ENCODE results near the gene GNAS-AS1.

GNAS-AS1 gene

DNA sequence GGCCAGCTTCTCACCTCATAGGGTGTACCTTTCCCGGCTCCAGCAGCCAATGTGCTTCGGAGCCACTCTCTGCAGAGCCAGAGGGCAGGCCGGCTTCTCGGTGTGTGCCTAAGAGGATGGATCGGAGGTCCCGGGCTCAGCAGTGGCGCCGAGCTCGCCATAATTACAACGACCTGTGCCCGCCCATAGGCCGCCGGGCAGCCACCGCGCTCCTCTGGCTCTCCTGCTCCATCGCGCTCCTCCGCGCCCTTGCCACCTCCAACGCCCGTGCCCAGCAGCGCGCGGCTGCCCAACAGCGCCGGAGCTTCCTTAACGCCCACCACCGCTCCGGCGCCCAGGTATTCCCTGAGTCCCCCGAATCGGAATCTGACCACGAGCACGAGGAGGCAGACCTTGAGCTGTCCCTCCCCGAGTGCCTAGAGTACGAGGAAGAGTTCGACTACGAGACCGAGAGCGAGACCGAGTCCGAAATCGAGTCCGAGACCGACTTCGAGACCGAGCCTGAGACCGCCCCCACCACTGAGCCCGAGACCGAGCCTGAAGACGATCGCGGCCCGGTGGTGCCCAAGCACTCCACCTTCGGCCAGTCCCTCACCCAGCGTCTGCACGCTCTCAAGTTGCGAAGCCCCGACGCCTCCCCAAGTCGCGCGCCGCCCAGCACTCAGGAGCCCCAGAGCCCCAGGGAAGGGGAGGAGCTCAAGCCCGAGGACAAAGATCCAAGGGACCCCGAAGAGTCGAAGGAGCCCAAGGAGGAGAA, 10.5 kb downstream of the GNAS-AS1 start:
- H3K27ac ChIP-seq, result no peak overlapping the region
- TF ChIP-seq ZFX (IDR thresholded peaks at IDR 0.05; ENCODE audit: borderline replicate concordance), result no peak
- TF ChIP-seq, protein P1, sequence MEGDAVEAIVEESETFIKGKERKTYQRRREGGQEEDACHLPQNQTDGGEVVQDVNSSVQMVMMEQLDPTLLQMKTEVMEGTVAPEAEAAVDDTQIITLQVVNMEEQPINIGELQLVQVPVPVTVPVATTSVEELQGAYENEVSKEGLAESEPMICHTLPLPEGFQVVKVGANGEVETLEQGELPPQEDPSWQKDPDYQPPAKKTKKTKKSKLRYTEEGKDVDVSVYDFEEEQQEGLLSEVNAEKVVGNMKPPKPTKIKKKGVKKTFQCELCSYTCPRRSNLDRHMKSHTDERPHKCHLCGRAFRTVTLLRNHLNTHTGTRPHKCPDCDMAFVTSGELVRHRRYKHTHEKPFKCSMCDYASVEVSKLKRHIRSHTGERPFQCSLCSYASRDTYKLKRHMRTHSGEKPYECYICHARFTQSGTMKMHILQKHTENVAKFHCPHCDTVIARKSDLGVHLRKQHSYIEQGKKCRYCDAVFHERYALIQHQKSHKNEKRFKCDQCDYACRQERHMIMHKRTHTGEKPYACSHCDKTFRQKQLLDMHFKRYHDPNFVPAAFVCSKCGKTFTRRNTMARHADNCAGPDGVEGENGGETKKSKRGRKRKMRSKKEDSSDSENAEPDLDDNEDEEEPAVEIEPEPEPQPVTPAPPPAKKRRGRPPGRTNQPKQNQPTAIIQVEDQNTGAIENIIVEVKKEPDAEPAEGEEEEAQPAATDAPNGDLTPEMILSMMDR (IDR thresholded peaks at IDR 0.05), result no peak

DNA sequence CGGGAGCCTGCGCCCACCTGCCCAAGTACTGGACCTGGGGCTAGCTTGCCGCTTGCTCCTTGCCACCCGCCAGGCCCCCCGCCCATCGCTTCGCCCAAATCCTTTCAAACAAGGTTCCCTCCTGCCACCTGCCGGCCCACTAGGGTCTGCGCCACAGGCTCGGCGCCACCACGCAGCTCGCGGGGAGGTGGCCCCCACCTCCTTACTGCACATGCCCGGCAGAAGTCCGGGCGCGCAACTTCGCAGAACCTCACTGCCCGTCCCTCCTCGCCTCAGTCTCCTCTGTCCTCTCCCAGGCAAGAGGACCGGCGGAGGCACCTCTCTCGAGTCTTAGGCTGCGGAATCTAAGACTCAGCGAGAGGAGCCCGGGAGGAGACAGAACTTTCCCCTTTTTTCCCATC, 11.2 kb downstream of the GNAS-AS1 start:
- no peak overlapping the region for H3K27ac ChIP-seq
- TF ChIP-seq, protein P1 (IDR thresholded peaks at IDR 0.05), result peak; percentile 75
- TF ChIP-seq ZFX (IDR thresholded peaks at IDR 0.05; ENCODE audit: borderline replicate concordance), result no peak

DNA sequence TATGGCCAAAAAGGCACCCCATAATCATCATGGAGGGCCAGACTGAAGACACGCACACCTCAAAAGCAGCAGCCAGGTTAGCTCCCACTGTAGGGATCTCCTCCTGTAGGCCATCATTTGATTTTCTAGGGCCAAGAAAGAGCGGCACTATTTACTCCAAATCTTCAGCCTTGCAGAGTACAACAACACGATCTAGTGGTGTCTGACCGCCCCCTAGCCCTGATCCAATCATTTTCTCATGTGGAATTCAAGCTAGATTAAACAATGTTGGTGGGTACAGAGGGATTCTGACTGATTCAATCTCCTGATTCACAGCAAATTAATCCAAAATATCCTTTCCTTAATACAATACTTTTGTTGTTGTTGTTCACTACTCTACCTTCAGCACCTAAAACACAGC, 12.5 kb downstream of the GNAS-AS1 start:
- no peak overlapping the region for H3K27ac ChIP-seq
- TF ChIP-seq ZFX (IDR thresholded peaks at IDR 0.05; ENCODE audit: borderline replicate concordance), result no peak
- TF ChIP-seq, protein P1 (IDR thresholded peaks at IDR 0.05), result no peak

DNA sequence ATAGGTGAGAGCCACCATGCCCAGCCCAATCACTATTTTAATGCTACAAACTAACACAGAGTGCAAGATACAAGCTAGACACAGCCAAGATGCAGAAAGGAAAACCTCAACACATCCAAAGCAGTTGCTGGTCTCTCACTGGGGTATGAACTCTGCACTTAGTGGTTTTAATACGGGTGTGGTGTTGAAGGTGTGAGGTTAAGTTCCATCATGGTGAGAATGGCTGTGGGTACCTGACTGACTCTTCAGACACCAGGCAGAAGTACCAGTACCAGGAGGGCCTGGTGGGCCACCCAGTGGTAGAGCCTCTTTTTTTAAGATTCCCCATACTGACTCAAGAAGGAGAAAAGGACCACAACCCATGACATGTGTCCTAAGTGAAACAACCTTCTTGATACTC, 13.0 kb downstream of the GNAS-AS1 start:
- H3K27ac ChIP-seq, result no peak overlapping the region
- TF ChIP-seq ZFX (IDR thresholded peaks at IDR 0.05; ENCODE audit: borderline replicate concordance), result no peak
- TF ChIP-seq, protein P1 (IDR thresholded peaks at IDR 0.05), result no peak

DNA sequence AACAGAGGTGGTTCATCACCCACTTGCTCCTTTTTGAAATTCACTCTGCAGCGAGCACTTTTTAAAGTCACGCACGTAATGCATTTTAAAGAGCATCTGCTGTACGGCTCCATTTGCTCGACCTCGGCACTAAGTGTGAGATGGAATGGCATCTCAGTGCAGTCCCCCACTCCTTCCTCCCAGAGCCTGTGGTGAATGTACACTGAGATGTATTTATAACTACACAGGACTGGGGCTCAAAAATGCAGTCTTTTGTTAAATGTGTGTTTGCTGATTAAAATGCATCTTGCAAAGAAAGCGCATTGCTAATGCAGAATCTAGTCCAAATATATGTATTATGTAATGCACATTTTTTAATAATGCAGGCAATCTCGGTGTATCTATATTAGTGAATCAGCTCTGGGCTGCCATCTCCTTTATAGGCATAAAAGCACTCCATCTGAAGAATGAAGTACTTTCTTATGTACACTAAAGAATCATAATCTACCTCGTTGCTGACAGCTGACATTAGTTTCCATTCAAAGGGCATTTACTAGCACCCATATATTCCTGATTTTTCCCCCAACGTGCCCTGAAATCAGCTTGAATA, 14.0 kb downstream of the GNAS-AS1 start:
- H3K27ac ChIP-seq, result no peak overlapping the region
- TF ChIP-seq ZFX (IDR thresholded peaks at IDR 0.05; ENCODE audit: borderline replicate concordance), result no peak
- TF ChIP-seq, protein P1 (IDR thresholded peaks at IDR 0.05), result no peak

DNA sequence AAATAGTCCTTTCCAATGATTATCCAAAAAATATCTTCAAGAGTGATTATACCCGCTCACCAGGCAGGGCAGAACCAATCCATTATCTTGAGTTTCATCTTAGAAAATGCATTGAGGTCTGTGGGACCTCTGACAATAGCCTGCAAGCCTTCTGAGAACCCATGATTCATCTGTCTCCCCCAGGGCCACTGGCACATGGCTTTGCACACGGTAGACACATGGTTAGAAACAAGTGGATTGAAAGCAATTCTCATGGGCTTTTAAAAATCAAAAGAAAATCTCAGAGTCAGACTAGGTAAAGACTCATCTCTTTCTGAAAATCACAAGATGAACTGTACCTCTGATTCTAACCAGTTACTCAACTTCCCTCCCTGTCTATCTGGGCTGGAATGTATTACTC, 15.5 kb downstream of the GNAS-AS1 start:
- no peak overlapping the region for H3K27ac ChIP-seq
- no peak for TF ChIP-seq ZFX (IDR thresholded peaks at IDR 0.05; ENCODE audit: borderline replicate concordance)
- TF ChIP-seq, protein P1 (IDR thresholded peaks at IDR 0.05), result no peak

DNA sequence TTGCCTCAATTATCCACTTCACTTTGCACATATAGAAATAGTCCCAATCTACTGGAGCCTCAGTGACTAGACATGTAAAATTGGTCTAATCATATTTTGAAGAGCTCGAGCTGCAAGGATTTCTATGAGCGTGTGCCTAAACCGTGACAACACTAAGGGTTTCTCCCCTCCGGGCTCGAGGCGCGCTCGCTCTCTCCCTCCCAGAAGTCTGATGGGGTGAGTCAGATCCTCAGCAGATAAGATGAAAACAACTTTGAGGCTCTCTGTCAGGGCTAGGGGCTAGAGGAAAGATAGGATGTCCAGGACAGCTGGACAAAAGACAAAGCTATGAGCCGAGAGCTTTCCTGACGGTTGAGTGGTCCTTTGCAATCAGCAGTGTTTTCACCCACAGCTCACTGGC, 16.8 kb downstream of the GNAS-AS1 start:
- no peak for TF ChIP-seq ZFX (IDR thresholded peaks at IDR 0.05; ENCODE audit: borderline replicate concordance)
- TF ChIP-seq, protein P1 (IDR thresholded peaks at IDR 0.05), result no peak
- H3K27ac ChIP-seq, result no peak overlapping the region
